GM12891 (cell line): ENCODE measurements around the gene RAB12.

ENCODE experiments used
- DNase-seq: peaks from one replicate; pipeline ENCODE4 v3.0.0; 2011; ENCODE audit warnings: low spot score; ENCODE audit not compliant: insufficient read length
- FAIRE-seq: peaks from 2 replicates; lab custom pipeline; 2011; peaks lifted over from hg19 to GRCh38; lab: Jason Lieb, UNC
- PAX5 ChIP-seq: IDR thresholded peaks from 2 replicates; pipeline ENCODE4 v1.6.1; 2011; ENCODE audit warnings: low read length, moderate library complexity, mild to moderate bottlenecking; ENCODE audit not compliant: insufficient read depth, severe bottlenecking
- POLR2A ChIP-seq: IDR thresholded peaks from 2 replicates; pipeline ENCODE4 v1.6.1; 2011; ENCODE audit warnings: low read depth, low read length, control low read depth
- POLR2AphosphoS5 ChIP-seq: IDR thresholded peaks from 2 replicates; pipeline ENCODE4 v1.6.1; 2011; ENCODE audit warnings: low read depth, low read length, control low read depth
- POU2F2 ChIP-seq: IDR thresholded peaks from 2 replicates; pipeline ENCODE4 v1.6.1; 2011; ENCODE audit warnings: low read depth, mild to moderate bottlenecking, control low read depth, low read length, moderate library complexity
- SPI1 ChIP-seq: IDR thresholded peaks from 2 replicates; pipeline ENCODE4 v1.6.1; 2011; ENCODE audit warnings: low read depth, low read length, control low read depth
- TAF1 ChIP-seq: IDR thresholded peaks from 2 replicates; pipeline ENCODE4 v1.6.1; 2011; ENCODE audit warnings: low read depth, low read length, control low read depth

RAB12 gene

DNA sequence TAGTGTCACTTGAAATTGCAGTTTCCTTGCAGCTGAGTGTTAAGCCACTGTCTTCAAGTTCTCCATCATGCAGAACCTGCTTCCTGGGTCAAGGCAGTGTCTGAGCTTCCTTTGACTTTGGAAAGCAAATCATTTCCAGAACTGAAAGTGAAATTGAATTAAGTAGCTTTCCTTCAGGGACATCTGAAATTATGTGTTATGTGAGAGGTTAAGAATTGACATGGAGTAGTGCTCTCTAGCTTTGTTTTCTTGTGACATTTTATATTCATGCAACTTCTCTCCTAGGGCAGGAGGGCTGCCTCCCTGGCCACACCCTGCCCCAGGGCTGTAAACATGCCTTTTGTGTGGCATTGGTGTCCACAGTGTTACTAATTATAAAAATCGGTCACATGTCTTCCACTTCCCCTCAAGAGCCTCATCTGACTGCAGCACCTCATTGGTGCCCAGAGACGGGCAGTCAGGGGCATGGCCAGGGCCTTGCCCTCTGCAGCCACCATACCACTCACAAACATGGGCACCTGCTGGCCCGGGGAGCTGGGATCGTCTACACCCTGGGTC, 14.4 kb downstream of the RAB12 start:
- TF ChIP-seq SPI1 (peak; percentile 67), POLR2A (no peak)
- FAIRE-seq, result peak; percentile 59
- no peak for DNase-seq

DNA sequence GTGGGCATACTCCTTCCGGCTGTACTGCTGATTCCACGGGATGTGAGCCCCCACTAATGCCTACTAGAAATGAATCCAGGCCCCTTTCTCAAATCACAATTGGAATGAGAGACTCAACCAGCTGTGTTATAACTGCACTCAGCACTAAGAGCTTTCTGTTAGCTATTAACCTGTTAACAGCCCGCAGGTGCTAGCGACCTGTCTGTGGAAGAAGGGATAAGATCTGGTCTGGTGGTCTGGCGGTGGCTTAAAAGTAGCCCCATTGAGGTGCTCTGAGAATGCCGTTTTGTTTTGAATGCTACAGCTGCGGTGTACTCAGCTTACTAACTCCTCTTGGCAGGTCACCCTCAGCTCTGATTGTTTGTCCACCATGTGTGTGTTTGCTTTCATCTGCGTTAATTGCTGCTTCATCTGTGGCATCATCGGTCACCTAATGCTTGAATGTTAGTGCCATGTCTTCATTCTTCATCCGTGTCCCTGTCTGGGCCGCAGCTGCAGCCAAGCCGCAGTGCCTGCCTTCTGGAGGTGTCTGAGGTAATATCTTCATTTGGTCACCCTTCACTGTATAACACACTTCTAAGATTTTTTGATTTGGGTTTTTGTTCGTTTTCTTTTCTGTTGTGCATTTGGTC, 16.3 kb downstream of the RAB12 start:
- no peak for FAIRE-seq

DNA sequence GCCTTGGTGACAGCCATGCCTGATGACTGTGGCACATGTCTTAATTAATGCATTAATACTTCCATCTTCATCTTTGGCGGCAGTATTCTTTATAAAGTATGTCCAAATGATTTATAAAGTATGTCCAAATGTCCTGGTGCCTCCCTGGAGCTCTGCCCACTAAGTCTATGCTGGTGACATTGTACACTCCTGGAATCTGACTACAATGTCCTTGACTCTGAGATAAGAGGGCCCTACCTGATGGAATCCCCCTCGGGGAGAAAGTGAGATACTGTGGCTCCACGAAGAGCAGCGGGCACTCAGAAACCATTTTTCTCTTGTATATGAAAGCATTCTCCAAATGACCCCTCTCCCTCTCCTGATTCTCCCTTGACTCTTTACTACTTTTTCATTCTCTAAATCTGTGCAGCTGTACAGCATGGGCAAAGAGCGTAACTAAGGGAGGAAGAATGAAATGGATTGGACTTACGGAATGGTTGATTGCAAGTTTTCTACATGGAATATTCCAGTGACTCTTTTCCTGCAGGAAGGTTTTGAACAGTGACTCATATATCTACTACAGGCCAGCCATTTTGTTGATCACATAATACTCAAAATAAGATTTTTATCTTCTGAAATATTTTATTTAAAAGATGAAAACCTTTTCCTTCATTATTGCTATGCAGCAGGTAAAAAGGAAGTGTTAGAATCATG, 17.3 kb downstream of the RAB12 start:
- FAIRE-seq (no peak), DNase-seq (no peak)
- no peak for TF ChIP-seq POU2F2
- no peak for TF ChIP-seq POLR2AphosphoS5
- TF ChIP-seq PAX5, result no peak
- TF ChIP-seq SPI1, result no peak
- TF ChIP-seq TAF1, result no peak
- no peak for TF ChIP-seq POLR2A

More for the DNA sequence above, 16.3 kb downstream of the RAB12 start:
- no peak for DNase-seq
- TF ChIP-seq POLR2A (no peak), TAF1 (no peak), SPI1 (no peak), PAX5 (no peak), POU2F2 (no peak), POLR2AphosphoS5 (no peak)

DNA sequence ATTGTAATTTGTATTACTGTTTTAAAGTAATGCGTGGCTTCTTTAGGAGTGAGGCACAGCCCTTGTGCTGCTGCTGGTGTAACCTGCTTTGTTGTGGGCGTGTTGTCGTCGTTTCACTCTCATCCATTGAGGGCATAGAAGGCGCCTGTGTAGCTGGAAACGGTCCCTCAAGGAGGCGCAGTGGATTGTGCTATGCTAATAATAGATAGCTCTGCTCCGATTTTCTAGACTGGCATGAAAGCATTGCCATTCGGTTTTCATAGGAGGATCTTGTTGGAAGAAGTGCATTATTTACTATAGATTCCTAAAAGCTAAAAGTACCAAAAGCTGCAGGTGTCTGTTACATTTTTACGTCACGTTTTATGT, 17.9 kb downstream of the RAB12 start:
- no peak for TF ChIP-seq POLR2AphosphoS5
- TF ChIP-seq SPI1, result no peak
- no peak for TF ChIP-seq TAF1
- TF ChIP-seq POLR2A, result no peak
- no peak for TF ChIP-seq PAX5
- TF ChIP-seq POU2F2, result no peak
- no peak for DNase-seq
- no peak for FAIRE-seq

DNA sequence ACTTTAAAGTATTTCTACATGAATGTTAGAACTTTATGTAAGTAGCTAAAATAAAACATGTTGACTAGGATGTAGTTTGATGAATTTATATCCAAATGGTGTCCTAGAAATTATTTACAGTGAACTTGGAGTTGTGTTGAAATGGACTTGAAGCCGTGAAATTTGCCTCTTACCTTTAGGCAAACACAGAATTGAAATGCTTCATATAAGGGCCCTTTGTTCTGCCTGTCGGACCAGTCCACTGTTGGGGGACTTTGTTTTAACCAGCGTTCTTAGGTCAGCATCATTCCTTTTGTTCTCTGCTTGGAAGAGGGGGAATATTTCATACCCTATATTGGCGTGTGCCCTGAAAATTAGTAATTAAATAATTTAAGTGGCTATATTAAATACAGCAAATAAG, 18.3 kb downstream of the RAB12 start:
- TF ChIP-seq POLR2A, result no peak
- TF ChIP-seq SPI1, result no peak
- TF ChIP-seq PAX5, result no peak
- TF ChIP-seq POU2F2, result no peak
- TF ChIP-seq POLR2AphosphoS5, result no peak
- DNase-seq (no peak), FAIRE-seq (no peak)

DNA sequence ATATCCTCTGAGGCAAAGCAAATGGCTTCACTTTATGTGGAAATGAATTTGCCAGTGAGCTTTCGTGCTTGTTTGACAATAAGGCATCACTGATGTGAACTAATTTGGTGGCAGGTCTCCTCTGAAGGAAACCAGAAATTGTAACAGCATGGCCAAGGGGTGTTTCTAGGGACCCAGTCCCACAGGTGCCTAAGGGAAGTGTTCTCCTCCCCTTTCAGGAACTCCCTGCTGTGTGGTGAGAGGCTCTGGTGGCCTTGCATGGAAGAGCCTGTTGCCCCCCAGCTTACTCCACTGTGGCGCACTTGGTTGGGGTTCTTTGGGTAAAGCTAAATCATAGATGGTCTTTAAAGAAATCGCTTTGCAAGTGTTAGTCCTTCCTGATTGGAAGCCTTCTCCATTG, 20.4 kb downstream of the RAB12 start:
- no peak for FAIRE-seq
- no peak for DNase-seq
- TF ChIP-seq POLR2A, result no peak
- TF ChIP-seq TAF1, result no peak
- no peak for TF ChIP-seq PAX5
- no peak for TF ChIP-seq POU2F2
- no peak for TF ChIP-seq SPI1
- TF ChIP-seq POLR2AphosphoS5, result no peak

DNA sequence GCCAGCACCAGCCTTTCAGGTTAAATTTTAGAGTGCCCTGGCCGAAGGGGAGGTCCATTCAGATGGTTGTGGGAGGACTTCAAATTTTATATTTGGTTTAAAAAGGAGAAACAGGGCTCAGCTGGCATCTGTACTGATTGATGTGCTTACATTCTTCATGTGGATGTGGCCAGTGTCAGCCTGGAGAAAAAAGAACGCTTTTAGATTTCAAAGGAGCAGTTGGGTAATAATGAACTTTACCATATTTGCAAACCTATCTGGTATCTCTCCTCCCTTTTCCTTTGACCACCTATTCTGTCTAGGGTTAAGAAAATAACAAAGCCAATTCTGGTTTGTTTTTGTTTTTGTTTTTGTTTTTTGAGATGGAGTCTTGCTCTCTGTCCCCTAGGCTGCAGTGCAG, 21.3 kb downstream of the RAB12 start:
- DNase-seq, result no peak
- TF ChIP-seq PAX5 (no peak), SPI1 (no peak), TAF1 (no peak), POU2F2 (no peak)
- no peak for FAIRE-seq

DNA sequence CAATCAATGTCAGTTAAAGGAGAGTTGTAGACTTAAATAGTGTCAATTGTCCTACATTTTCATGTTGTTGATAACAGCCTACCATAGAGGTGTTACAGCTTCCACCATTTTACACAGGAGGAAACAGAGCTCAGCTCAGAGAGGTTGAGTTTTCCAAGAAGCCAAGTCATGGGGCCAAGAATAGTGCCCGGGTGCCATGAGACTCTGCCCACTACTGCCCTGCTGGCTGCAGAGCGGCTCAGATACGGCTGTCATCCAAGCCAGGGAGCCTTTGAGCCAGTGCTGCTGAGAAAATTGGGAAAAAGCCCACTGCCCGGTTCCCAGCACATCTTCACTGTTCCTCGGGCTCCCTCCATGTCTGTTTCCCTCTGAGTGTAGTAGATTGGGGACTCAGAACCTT, 22.0 kb downstream of the RAB12 start:
- TF ChIP-seq POLR2AphosphoS5 (no peak), POU2F2 (no peak)
- DNase-seq, result no peak
- FAIRE-seq, result no peak

DNA sequence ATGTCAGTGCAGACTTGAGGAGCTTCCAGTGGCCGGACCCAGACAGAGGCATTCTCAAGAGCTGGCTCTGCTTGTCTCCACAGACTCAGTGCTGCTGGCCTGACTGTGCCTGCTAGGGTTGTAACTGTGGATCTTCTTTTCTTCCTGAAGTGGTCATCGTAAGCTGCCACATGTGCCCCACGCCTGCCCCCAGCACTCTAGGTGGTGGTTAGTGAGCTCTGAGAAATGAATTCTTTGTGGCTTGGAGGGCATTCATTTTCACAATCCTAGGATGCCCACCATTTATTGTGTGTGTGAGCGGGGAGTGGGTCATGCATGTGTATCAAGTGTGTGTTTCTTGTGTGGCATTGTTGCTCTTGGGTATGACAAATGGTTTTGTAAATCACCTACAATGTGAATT, 23.1 kb downstream of the RAB12 start:
- no peak for FAIRE-seq
- no peak for DNase-seq
- TF ChIP-seq POLR2AphosphoS5 (no peak), SPI1 (no peak), POU2F2 (no peak), PAX5 (no peak), POLR2A (no peak), TAF1 (no peak)

DNA sequence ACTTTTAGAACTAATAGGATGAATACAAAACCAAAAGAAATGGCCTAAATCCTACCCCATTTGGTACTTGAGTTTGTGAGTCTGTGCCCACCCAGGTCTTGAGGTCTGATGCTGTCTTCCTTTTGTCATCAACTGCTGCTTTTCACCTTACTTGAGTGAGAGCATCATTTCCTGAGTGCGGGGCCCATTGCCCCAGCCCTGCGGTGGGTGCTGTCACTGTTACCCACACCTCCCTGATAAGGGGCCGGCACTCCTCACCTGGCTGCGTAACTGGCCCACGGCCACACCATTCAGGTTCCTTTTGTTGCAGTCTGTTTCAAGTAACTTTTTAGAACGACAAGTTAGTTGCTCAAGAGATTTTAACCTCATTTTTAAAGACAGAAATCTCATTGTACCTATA, 25.3 kb downstream of the RAB12 start:
- no peak for TF ChIP-seq POLR2AphosphoS5
- no peak for FAIRE-seq
- DNase-seq, result no peak
